ENCODE measurements around the gene MFRP. TPM values are rescaled to one million over a fixed set of nuclear protein-coding genes. Genes with fewer than 3 reads are reported as not detected.

Gene MFRP
- total RNA-seq, 3 donors from 2014 or later = not detected

- Histone ChIP-seq H3K4me3 (no peak overlapping the region), H3K9me3 (no peaks in the 10 kb centered on the region), H3K36me3 (ENCODE audit: low read depth) (no peaks in the 10 kb centered on the region), H3K4me1 (ENCODE audit: low read depth) (peaks cover 14% of the 10 kb centered on the region)
- TF ChIP-seq, protein P1, sequence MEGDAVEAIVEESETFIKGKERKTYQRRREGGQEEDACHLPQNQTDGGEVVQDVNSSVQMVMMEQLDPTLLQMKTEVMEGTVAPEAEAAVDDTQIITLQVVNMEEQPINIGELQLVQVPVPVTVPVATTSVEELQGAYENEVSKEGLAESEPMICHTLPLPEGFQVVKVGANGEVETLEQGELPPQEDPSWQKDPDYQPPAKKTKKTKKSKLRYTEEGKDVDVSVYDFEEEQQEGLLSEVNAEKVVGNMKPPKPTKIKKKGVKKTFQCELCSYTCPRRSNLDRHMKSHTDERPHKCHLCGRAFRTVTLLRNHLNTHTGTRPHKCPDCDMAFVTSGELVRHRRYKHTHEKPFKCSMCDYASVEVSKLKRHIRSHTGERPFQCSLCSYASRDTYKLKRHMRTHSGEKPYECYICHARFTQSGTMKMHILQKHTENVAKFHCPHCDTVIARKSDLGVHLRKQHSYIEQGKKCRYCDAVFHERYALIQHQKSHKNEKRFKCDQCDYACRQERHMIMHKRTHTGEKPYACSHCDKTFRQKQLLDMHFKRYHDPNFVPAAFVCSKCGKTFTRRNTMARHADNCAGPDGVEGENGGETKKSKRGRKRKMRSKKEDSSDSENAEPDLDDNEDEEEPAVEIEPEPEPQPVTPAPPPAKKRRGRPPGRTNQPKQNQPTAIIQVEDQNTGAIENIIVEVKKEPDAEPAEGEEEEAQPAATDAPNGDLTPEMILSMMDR (IDR thresholded peaks at IDR 0.05) = peak; percentile 69
- intact Hi-C loops (cut with DNase I, micrococcal nuclease) = loop anchor here in 1 of 2 donors (10.0 kb wide), 1 partner anchor 119 kb away; the partner anchor contains the start of gene CBL
- peak in 2 of 3 donors; percentile 66 to 91 for DNase-seq
- ATAC-seq = peak; percentile 32
These were observed 22.9 kb downstream of the MFRP start for GRCh38 chr11:119323532-119324033.

- ATAC-seq (no peak), DNase-seq (no peak)
- intact Hi-C loops (cut with DNase I, micrococcal nuclease) = loop anchor here in 1 of 2 donors (10.0 kb wide), 1 partner anchor 118 kb away; the partner anchor contains the start of gene CBL
- H3K4me3 ChIP-seq = no peak overlapping the region
- peaks cover 14% of the 10 kb centered on the region for H3K4me1 ChIP-seq (ENCODE audit: low read depth)
- TF ChIP-seq, protein P1 (IDR thresholded peaks at IDR 0.05) = no peak
- no peaks in the 10 kb centered on the region for H3K9me3 ChIP-seq
- H3K36me3 ChIP-seq (ENCODE audit: low read depth) = no peaks in the 10 kb centered on the region
These were observed 23.5 kb downstream of the MFRP start for GRCh38 chr11:119322921-119323531.

DNA sequence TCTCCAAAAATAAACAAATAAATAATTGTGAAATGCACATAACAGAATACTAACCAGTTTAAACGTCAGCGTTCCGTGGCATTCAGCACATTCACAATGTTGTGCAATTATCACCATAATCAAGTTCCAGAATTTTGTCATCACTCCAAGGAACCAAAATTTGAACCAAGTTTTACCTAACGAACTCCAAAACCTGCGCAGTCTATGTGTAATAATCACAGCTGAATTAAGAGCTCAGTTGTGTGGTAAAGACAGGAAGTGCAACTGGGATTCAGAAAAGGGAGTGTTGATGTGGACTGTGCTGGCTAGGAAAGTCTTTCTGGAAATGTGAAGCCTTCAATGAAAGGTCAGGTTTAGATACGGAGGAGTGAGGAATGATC lies 24.2 kb downstream of the MFRP start:
- TF ChIP-seq, protein P1 (IDR thresholded peaks at IDR 0.05) = no peak
- DNase-seq (no peak), ATAC-seq (no peak)
- H3K36me3 ChIP-seq (ENCODE audit: low read depth) = no peaks in the 10 kb centered on the region
- H3K4me1 ChIP-seq (ENCODE audit: low read depth) = peaks cover 18% of the 10 kb centered on the region
- no peak overlapping the region for H3K4me3 ChIP-seq
- no peaks in the 10 kb centered on the region for H3K9me3 ChIP-seq
- intact Hi-C loops (cut with DNase I, micrococcal nuclease) = loop anchor here in 1 of 2 donors (10.0 kb wide), 1 partner anchor 118 kb away; the partner anchor contains the start of gene CBL

GRCh38 chr11:119320776-119321524 lies 25.6 kb downstream of the MFRP start:
- TF ChIP-seq, protein P1 (IDR thresholded peaks at IDR 0.05) = no peak
- intact Hi-C loops (cut with DNase I, micrococcal nuclease) = loop anchor here in 1 of 2 donors (10.0 kb wide), 1 partner anchor 116 kb away; the partner anchor contains the start of gene CBL
- H3K4me1 ChIP-seq (ENCODE audit: low read depth) = peaks cover 29% of the 10 kb centered on the region
- DNase-seq = peak in 2 of 3 donors; percentile 70
- H3K4me3 ChIP-seq = no peak overlapping the region
- H3K36me3 ChIP-seq (ENCODE audit: low read depth) = no peaks in the 10 kb centered on the region
- H3K9me3 ChIP-seq = no peaks in the 10 kb centered on the region
- ATAC-seq = peak; percentile 68

- no peaks in the 10 kb centered on the region for H3K36me3 ChIP-seq (ENCODE audit: low read depth)
- ATAC-seq = no peak
- intact Hi-C loops (cut with DNase I, micrococcal nuclease) = loop anchor here in 1 of 2 donors (10.0 kb wide), 1 partner anchor 116 kb away; the partner anchor contains the start of gene CBL
- H3K4me1 ChIP-seq (ENCODE audit: low read depth) = peaks cover 34% of the 10 kb centered on the region
- peak in 1 of 3 donors; percentile 51 for DNase-seq
- no peak overlapping the region for H3K4me3 ChIP-seq
- no peaks in the 10 kb centered on the region for H3K9me3 ChIP-seq
- TF ChIP-seq, protein P1 (IDR thresholded peaks at IDR 0.05) = no peak
These were observed 26.2 kb downstream of the MFRP start for GRCh38 chr11:119320240-119320775.

Data from mucosa of descending colon (tissue), 3 donors.